Brain microvascular endothelial cell (primary cell): ENCODE data around the gene RBM12.

Experiments
- DNase-seq: peaks from one replicate; pipeline ENCODE4 v3.0.0-alpha.2; 2020
- H3K27ac ChIP-seq: fragments of 250-450 bp; sonication (Bioruptor Pico); 2 replicates; pipeline ENCODE4 v1.5.1; 2020; ENCODE audit warnings: mild to moderate bottlenecking, moderate library complexity
- H3K27me3 ChIP-seq: fragments of 250-450 bp; sonication (Bioruptor Pico); replicated peaks from 2 replicates; pipeline ENCODE4 v1.5.1; 2020; ENCODE audit warnings: mild to moderate bottlenecking
- H3K36me3 ChIP-seq: fragments of 250-450 bp; sonication (Bioruptor Pico); replicated peaks from 2 replicates; pipeline ENCODE4 v1.5.1; 2020; ENCODE audit warnings: mild to moderate bottlenecking
- H3K4me3 ChIP-seq: 2 replicates; pipeline ENCODE4 v1.5.1; 2011; ENCODE audit warnings: low read depth, mild to moderate bottlenecking, control low read depth, low read length, moderate library complexity
- in situ Hi-C: cut with HindIII; loops from 2 replicates; pipeline ENCODE4 v1.10.0; 2017; ENCODE audit warnings: low sequenced_read_pairs, low pct_ligation_motif_present
- TF ChIP-seq, protein P1 (sequence below): IDR thresholded peaks from 2 replicates; pipeline ENCODE4 v1.5.1; 2011; ENCODE audit warnings: low read depth, mild to moderate bottlenecking, moderate library complexity, low read length, control low read depth, inconsistent platforms; ENCODE audit errors: missing control alignments

The RBM12 gene

DNA sequence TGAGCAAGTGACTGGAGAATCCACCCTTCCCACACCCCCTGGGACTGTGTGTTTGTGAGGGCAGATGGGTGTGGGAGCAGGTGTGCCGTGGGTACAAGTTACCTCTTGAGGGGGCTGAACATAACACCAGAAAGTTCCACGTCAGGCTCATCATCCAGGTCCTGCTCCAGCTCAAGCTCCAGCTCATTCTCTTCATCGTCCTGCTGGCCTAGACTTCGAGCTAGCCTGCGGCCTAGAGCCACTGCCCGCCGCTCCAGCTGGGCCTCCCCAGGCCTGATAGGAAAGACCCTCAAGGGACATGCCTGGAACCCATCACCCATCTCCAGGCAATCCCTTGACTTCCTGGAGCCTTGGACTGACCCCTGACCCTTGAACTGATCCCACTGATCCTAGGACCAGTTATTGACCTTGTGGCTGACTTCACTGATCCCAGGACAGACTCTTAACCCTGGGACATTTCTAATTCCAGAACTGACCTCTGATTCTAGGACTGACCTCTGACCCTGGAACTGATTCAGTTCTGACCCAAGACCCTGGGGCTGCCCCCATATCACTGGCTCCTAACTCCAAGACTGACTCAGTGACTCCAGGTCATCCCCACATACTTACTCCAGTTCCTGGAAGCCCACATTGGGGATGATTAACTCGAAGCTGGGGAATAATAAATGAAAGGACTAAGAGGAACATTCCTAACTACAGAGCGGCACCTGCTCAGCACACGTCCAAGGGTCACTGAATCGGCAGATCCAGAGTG lies 60.8 kb downstream of the RBM12 start:
- H3K36me3 ChIP-seq, result no peaks in the 10 kb centered on the region
- no peak for DNase-seq
- no peak overlapping the region for H3K4me3 ChIP-seq
- TF ChIP-seq, protein P1, sequence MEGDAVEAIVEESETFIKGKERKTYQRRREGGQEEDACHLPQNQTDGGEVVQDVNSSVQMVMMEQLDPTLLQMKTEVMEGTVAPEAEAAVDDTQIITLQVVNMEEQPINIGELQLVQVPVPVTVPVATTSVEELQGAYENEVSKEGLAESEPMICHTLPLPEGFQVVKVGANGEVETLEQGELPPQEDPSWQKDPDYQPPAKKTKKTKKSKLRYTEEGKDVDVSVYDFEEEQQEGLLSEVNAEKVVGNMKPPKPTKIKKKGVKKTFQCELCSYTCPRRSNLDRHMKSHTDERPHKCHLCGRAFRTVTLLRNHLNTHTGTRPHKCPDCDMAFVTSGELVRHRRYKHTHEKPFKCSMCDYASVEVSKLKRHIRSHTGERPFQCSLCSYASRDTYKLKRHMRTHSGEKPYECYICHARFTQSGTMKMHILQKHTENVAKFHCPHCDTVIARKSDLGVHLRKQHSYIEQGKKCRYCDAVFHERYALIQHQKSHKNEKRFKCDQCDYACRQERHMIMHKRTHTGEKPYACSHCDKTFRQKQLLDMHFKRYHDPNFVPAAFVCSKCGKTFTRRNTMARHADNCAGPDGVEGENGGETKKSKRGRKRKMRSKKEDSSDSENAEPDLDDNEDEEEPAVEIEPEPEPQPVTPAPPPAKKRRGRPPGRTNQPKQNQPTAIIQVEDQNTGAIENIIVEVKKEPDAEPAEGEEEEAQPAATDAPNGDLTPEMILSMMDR, result no peak
- peaks cover 6% of the 10 kb centered on the region for H3K27me3 ChIP-seq
- in situ Hi-C loops, result no loop called here
- no peak overlapping the region for H3K27ac ChIP-seq

DNA sequence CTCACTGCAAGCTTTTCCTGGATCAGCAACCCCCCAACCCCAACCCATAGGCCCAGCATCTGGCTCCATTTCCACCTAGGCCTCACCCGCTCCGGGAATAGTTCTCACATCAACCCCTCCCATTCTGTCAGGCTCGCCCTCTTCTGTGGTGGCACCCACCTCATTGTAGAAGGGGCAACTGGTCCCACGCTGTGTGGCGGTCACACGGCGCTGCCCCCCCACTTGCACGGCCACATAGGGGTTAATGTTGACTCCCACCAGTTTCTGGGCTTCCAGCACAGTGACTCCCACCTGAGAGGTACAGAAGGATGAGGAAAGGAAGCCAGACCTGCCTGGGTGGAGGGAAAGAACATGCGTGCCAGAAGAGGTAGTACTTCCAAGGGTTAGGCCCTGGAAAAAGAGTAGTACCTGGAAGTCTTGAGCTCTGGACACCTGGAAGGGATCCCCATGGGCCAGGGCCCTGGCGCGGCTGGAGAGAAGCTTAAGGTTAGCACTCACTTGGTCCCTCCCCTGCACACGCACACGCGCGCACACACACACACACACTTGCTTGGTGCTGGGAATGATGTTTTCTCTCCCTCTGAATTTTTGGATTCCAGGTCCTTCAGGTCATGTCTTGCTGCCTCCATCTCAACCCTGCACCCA lies 61.7 kb downstream of the RBM12 start:
- DNase-seq, result no peak
- H3K36me3 ChIP-seq, result no peaks in the 10 kb centered on the region
- H3K4me3 ChIP-seq, result no peak overlapping the region
- H3K27ac ChIP-seq, result no peak overlapping the region
- in situ Hi-C loops, result no loop called here
- TF ChIP-seq, protein P1, result no peak
- H3K27me3 ChIP-seq, result peaks cover 6% of the 10 kb centered on the region

DNA sequence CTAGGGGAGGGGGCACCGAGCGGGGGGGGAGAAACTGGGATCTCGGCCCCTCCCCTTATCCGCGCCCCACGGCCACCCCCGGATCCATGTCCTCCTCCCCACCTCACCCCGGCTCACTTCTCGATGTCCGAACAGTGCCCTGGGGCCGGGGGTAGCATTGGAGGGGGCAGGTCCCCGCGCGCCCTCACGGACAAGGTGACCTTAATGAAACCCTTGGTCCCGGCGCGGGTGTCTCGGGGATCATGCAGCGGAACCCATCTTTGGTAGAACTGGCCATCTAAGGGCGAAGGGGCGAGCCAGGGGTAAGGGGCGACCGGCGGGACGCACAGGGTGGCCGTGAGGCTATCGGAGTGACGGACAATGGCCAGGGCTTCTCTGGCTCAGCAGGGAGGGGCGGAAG lies 62.7 kb downstream of the RBM12 start:
- Histone ChIP-seq H3K27ac (no peak overlapping the region), H3K4me3 (peak overlapping the region; percentile 47), H3K36me3 (no peaks in the 10 kb centered on the region), H3K27me3 (peaks cover 6% of the 10 kb centered on the region)
- in situ Hi-C loops, result no loop called here
- DNase-seq, result no peak
- TF ChIP-seq, protein P1, result no peak

DNA sequence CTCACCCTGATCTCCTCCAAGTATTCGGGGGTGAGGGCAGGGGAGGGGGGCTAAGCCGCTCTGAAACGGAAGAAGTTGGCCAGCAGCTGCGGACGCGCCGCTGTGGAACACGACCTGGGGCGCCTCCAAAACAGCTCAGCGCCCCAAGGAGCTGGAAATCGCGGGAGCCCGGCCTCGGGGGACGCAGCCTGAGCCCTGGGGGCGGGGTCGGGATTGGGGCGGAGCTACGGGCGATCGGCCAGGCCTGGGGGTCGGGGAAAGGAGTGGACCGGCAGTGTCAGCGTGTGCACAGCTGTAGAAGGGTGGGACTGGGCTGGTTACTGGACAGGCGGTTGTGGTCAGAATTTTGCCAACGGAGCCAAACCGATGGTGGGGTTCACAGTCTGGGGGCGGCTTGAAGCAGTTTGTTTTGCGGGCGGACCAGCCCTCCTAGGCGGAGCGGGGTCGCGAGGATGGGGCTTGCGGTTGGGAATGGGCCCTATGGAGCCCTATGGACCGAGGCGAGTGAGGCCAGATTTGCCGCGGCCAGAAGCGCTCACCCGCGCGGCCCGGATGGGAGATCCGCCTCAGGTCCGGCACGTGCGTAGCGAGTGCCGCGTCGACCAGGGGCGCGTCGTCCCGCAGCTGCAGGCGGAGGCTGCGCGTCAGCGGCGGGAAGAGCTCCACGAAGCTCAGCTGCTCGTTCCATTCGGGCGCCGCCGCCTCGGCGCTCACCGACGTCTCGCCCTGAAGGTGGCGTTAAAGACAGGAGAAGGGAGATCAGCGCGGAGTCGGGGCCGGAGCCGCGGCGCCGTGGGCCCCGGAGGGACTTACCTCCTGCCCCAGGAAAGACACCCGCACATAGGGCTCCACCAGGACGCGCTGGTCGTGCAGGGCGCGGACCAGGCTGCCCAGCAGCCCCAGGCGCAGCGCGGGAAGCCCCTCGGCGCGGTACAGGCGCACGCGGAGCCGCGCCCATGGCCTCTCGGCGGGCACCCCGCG lies 63.4 kb downstream of the RBM12 start:
- peak overlapping the region; percentile 47 for H3K4me3 ChIP-seq
- no peaks in the 10 kb centered on the region for H3K36me3 ChIP-seq
- no peak overlapping the region for H3K27ac ChIP-seq
- H3K27me3 ChIP-seq, result peaks cover 6% of the 10 kb centered on the region
- TF ChIP-seq, protein P1, result peak; percentile 58
- peak; percentile 51 for DNase-seq
- in situ Hi-C loops, result no loop called here

DNA sequence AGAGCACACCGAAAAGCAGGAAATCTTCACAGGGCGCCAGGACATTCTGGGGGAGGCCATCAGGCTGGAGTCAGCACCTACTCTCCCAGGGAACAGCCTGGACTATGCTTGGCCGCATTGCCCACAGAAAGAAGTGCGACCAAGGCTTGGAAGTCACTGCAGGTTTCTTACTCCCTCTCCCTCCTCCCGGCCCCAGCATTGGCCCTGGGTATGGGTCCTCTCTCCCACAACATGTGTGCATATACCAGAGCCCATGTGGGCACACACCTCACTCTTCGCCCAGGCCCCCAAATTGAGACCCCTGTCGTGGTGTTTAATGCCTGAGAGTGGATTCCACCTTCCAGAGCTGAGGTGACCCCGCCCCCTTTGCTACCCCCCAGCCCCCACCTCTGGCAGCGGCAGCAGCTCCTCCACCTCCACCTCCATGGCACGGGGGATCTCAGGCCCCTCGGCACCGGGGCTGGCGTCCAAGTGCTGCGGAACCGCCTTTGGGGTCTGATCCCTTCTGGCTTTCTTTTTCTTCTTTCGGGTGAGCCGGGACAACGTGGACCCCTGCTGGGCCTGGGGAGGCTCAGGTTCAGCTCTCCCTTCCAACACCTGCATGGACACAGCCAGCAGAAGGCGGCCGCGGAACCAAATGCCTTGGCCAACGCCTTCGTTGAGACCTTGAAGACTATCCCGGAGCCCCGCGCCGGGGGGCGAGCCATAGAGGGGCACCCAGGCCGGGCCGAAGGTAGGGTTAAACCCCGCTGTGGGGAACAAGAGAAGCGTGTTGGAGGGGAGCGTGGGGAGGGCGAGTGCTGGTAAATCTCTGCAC lies 64.3 kb downstream of the RBM12 start:
- no peaks in the 10 kb centered on the region for H3K36me3 ChIP-seq
- peaks cover 6% of the 10 kb centered on the region for H3K27me3 ChIP-seq
- peak overlapping the region; percentile 47 for H3K4me3 ChIP-seq
- TF ChIP-seq, protein P1, result no peak
- DNase-seq, result no peak
- in situ Hi-C loops, result no loop called here
- H3K27ac ChIP-seq, result no peak overlapping the region
